GM18505 (cell line): ENCODE measurements around the gene PARD6G.
"Not testable (repeated sequence)": the region's sequence is repeated elsewhere in the genome, so short reads cannot be mapped to it uniquely, and the experiment has no call there.

Experiments used
- ATAC-seq: cut with Tn5 transposase; IDR thresholded peaks from one replicate; pipeline ENCODE4 v1.9.1; 2021; ENCODE audit not compliant: unreplicated experiment
- POLR2A ChIP-seq: IDR thresholded peaks from 4 replicates; pipeline ENCODE4 v1.6.1; 2011; ENCODE audit warnings: borderline replicate concordance; ENCODE audit not compliant: insufficient read depth, insufficient read length; ENCODE audit errors: extremely low read depth

PARD6G gene

GRCh38 chr18:80232710-80233109 is 14.6 kb downstream of the PARD6G start:
- ATAC-seq = no peak
- no peak for TF ChIP-seq POLR2A

- TF ChIP-seq POLR2A = no peak
- no peak for ATAC-seq
These were observed 15.3 kb downstream of the PARD6G start for GRCh38 chr18:80232030-80232429.

- ATAC-seq = no peak
These were observed 15.7 kb downstream of the PARD6G start for GRCh38 chr18:80231616-80232015.

GRCh38 chr18:80231151-80231550 is 16.2 kb downstream of the PARD6G start:
- ATAC-seq = no peak

More at GRCh38 chr18:80231616-80232015, 15.7 kb downstream of the PARD6G start:
- no peak for TF ChIP-seq POLR2A

GRCh38 chr18:80229766-80230745 is 17.3 kb downstream of the PARD6G start:
- no peak for TF ChIP-seq POLR2A
- ATAC-seq = no peak

More at GRCh38 chr18:80231151-80231550, 16.2 kb downstream of the PARD6G start:
- TF ChIP-seq POLR2A = no peak

GRCh38 chr18:80229363-80229762 is 18.0 kb downstream of the PARD6G start:
- no peak for TF ChIP-seq POLR2A
- ATAC-seq = no peak

- TF ChIP-seq POLR2A = no peak
- no peak for ATAC-seq
These were observed 19.1 kb downstream of the PARD6G start for GRCh38 chr18:80228051-80228848.

GRCh38 chr18:80227472-80227871 is 19.8 kb downstream of the PARD6G start:
- no peak for TF ChIP-seq POLR2A

GRCh38 chr18:80225685-80226084 is 21.6 kb downstream of the PARD6G start:
- no peak for TF ChIP-seq POLR2A
- no peak for ATAC-seq

More at GRCh38 chr18:80227472-80227871, 19.8 kb downstream of the PARD6G start:
- ATAC-seq = no peak

- ATAC-seq = no peak
- no peak for TF ChIP-seq POLR2A
These were observed 23.6 kb downstream of the PARD6G start for GRCh38 chr18:80223581-80224148.

GRCh38 chr18:80219488-80219887 is 27.8 kb downstream of the PARD6G start:
- ATAC-seq = not testable (repeated sequence)

GRCh38 chr18:80218341-80219227 is 28.7 kb downstream of the PARD6G start:
- no peak for ATAC-seq
- no peak for TF ChIP-seq POLR2A
